SK-N-MC (cell line): ENCODE results near the gene CSNK2B.

Experiments used
- EZH2 ChIP-seq: fragments of 200-600 bp; sonication (generic); IDR thresholded peaks from one replicate; pipeline ENCODE4 v1.6.1; 2017; ENCODE audit warnings: antibody characterized with exemption
- FOXP2 ChIP-seq: optimal IDR thresholded peaks from 2 replicates; pipeline ENCODE3; 2011; ENCODE audit warnings: mild to moderate bottlenecking, moderate library complexity; ENCODE audit not compliant: insufficient read depth; ENCODE audit errors: extremely low read length, control extremely low read depth
- POLR2AphosphoS5 ChIP-seq: IDR thresholded peaks from 2 replicates; pipeline ENCODE4 v1.6.1; 2012; ENCODE audit warnings: mild to moderate bottlenecking, low read depth, low read length, borderline replicate concordance

DNA sequence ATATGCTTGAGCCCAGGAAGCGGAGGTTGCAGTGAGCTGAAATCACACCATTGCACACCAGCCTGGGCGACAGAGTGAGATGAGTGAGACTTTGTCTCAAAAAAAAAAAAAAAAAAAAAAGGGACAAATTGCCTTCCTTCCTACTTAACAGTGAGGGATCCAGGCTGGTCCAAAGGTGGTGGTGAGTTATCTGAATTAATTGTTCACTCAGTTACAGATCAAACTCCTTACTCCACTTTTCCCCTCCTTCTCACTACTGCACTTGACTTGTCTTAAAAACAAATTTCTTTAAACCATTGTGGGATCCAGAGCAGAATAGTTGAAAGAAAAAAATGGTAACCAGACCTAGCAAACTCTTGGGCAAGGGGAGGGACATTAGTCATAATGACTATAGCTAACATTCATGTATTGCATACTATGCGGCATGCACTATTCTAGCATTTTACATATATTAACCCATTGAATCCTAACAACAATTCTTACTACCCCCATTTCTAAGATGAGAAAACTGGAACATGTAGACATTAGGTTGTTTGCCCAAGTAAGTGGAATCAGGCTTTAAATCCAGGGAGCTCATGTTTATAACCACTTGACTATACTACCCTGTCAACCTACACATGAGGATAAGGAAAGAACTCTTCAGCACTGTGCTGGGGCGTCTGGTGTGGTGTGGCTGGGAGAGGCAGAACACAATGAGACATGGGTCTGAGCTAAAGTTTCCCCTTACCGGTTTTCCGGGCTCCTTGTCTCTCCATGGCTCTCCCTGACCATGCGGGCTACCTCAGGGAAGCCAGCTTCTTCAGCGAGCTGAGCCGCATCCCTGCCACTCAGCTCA, 2.5 kb upstream of the CSNK2B start:
- TF ChIP-seq POLR2AphosphoS5, result no peak
- no peak for TF ChIP-seq EZH2
- TF ChIP-seq FOXP2, result no peak
